Glomerular endothelial cell (primary cell): ENCODE results near the gene NRCAM. TPM values are rescaled to one million over a fixed set of nuclear protein-coding genes. Genes with fewer than 3 reads are reported as not detected.

Experiments
- DNase-seq: peaks from one replicate; pipeline ENCODE4 v3.0.0-alpha.2; 2011; ENCODE audit warnings: low read depth, low spot score; ENCODE audit errors: extremely low read depth
- total RNA-seq: library from RNA; depleted of rRNA; stranded (reverse); fragments of >200 nt; gene quantifications from 2 replicates; pipeline ENCODE4 v1.2.3, GENCODE V29; 2015

Gene NRCAM
- total RNA-seq, 1 donor from 2014 or later: 20.1 TPM

GRCh38 chr7:108257954-108258353 lies 198.3 kb downstream of the NRCAM start:
- no peak for DNase-seq

DNA sequence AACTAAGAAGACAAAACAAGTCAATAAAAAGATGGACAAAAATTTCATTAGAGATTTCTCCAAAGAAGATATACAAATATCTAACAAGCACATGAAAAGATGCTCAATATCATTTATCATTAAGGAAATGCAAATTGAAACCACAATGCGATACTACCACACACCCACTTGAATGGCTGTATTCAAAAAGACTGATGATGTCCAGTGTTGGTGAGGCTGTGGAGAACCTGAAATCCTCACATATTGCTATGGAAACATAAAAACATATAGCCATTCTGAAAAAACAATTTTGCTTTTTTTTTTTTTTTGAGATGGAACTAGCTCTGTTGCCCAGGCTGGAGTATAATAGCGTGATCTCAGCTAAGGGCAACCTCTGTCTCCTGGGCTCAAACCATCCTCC lies 202.0 kb downstream of the NRCAM start:
- DNase-seq: no peak

- DNase-seq: no peak
Observed at GRCh38 chr7:108253275-108254044, 202.8 kb downstream of the NRCAM start.

GRCh38 chr7:108252177-108252576 lies 204.1 kb downstream of the NRCAM start:
- DNase-seq: no peak

GRCh38 chr7:108251700-108252099 lies 204.5 kb downstream of the NRCAM start:
- DNase-seq: no peak

DNA sequence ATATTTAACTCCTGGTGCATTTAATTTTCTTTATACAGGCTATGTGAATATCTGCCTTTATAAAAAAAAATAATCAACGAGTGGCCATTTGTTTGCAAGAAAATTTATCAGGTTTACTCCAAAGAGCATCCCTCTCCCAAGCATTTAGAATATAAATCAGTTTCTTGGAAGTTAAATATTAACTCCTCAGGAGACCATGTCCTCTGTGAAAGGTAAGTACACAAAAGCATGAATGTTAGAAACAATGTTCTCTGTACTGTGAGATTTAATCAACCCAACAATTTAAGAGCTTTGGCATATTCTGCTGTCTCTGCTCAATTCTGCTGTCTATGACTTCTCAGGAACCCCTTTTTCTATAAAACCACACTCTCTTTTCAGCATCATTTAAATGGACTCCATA lies 206.8 kb downstream of the NRCAM start:
- DNase-seq: no peak

DNA sequence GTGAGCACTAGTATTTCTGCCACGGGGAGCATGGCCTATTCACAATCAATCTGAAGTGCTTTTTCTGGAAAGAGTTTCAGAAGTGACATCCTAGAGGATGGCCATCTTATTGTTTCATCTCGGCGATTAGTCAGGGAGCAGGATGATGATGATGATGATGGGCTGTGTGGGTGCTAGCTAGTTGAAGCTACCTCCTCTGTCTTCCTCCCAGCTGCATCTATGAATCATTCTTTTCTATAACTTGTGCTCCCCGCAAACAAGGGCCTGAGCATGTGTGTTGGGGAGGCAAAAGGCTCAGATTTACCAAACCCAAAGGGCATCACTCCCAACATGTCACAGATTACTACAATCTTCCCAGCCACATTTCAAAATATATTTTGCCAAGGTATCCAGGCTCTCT lies 207.4 kb downstream of the NRCAM start:
- DNase-seq: no peak

- no peak for DNase-seq
Observed at GRCh38 chr7:108248418-108248817, 207.8 kb downstream of the NRCAM start.

- no peak for DNase-seq
Observed at GRCh38 chr7:108247614-108248013, 208.6 kb downstream of the NRCAM start.

GRCh38 chr7:108246227-108246837 lies 209.9 kb downstream of the NRCAM start:
- DNase-seq: peak; percentile 71

DNA sequence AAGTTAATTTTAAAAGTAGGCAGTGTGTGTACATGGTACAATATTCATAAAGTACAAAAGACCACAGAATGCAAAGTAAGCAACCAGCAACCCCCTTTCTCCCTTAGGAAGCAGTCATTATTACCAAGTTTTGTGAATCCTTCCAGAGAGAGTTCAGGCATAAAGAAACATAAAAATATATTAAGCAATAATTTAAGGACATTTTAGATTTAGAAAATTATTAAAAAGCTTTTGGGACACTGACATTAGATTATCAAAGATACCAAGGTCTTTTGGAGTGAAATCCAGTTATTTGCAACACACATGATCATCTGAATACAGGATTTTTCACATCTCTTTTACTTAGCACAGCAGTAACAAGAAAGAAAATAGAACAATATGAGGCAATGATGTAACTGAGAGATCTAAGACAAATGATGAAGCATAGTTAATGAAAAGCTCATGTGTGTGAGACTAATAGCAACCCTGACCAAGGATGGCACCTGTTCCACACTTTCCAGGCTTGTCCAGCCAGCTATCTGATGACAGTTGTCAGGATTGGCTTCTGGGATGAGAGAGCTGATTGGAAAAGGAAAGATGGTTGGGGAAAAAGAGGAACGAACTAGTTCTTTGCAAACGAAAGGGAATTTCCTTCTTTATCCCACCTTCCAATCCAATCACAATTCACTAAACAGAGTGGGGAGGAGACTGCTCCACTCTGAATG lies 210.6 kb downstream of the NRCAM start:
- no peak for DNase-seq

- DNase-seq: no peak
Observed at GRCh38 chr7:108244110-108244509, 212.1 kb downstream of the NRCAM start.

DNA sequence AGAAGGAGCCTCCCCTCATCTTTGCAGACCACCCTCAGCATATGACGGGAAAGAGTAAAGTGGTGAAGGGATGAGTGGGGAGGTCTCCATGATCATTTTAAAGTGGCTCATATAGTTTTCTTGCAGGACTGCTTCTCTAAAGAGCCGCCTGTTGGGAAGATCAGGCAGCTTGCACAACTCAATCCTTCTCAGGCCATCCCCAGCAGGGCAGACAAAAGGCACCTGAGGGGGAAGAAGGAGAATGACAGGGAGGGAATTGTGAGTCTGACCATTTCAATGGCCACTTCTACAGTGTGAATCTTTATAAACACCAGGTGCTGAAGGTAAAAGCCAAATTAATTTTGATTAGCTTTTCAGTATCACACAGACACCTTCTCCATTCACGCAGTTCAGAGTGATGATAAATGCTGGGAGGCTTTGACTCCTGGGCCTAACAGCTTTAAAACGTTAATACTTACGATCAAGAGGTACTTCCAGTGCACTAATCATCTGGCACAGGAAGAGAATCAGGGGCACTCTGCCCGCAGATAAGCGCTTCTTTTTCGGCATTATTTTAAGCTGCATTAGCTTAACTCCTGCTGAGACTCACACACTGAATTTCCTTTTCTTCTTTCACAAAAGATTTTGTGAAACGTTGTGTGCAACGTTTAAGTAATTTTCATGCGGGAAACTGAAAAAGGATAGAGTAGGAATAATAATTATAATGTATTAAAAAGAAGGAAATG lies 216.6 kb downstream of the NRCAM start:
- DNase-seq: no peak

DNA sequence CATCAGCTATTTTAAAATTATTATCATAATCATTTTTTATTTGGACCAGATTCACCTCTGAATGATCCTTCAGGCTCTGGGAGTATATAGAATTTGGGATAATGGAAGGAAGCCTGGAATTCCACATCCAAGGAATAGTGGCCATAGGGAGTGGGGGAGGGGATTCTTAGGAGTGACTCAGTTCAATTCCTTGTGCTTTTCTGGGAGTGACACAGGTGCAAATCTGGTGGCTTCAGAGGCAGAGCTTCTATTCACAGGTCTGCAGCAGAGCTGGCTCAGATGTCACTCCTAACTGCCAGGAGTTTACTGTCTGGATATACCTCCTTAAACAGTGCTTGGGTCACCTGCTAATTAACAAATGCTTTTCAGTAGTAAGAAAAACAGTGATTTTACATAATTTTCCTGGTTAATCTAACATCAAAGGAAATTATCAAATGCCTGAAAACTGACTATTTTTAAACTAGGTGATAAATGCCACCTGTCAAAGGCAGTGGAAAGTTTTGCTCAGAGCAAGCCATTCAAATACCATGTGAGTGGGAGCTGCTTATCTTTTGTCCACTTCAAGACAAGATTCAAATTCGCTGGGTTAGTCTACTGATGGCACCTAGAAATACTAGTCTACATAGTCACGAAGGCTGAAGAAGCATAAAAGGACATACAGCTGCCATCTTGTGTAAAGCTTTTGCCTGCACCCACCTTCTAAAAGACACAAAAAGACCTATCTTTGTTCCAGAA lies 219.4 kb downstream of the NRCAM start:
- DNase-seq: no peak

- no peak for DNase-seq
Observed at GRCh38 chr7:108235451-108236061, 220.7 kb downstream of the NRCAM start.

- no peak for DNase-seq
Observed at GRCh38 chr7:108234971-108235450, 221.2 kb downstream of the NRCAM start.

DNA sequence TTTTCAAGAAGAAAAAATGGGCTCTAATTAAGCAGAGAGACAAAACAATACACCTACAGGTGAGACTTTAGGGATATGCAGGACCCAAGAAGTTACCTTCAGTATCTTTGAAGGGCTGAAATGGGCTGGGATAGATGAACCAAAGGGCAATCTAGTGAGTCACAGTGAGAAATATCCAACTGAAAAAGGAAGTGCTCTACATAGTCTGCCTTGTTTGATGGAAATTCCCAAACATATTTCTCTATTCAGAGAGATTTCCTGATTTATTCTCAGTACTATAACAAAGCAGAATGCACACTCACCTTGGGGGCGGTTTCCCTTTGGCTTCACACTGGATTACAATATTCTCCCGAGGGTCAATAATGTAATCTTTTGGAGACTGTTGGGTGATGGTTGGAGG lies 222.0 kb downstream of the NRCAM start:
- no peak for DNase-seq

- DNase-seq: no peak
Observed at GRCh38 chr7:108232076-108232475, 224.2 kb downstream of the NRCAM start.

GRCh38 chr7:108231221-108231620 lies 225.0 kb downstream of the NRCAM start:
- DNase-seq: no peak

DNA sequence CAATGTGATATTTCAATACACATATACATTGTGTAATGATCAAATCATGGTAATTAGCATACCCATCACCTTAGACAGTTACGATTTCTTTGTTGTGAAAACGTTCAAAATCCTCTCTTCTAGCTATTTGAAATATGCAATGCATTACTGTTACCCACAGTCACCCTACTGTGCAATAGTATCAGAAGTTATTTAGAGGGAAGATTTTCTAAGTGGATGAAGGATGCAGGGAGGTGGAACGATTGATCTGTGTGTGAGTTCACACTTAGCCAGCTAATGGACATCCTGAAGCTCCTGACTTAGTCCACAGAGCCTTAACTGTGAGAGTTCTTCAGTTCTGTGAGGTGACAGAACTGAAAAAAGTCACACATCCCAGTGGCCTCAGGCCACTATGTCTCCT lies 228.9 kb downstream of the NRCAM start:
- no peak for DNase-seq
